Common myeloid progenitor, CD34-positive (primary cell): ENCODE data around the gene NAA50.
A peak's percentile ranks its signal among the peaks of the same experiment; 100 is the strongest.

ENCODE experiments used
- CTCF ChIA-PET: fragments of 350-600 bp; sonication (Branson Sonifier 250); formaldehyde crosslinking; loops from one replicate; lab custom pipeline; 2021; ENCODE audit warnings: antibody characterized with exemption; lab: Charles Lee
- POLR2A ChIA-PET: fragments of 350-600 bp; sonication (Branson Sonifier 250); formaldehyde crosslinking; loops from one replicate; lab custom pipeline; 2021; ENCODE audit warnings: antibody characterized with exemption; lab: Charles Lee
- DNase-seq, 3 donors: peaks; one replicate each; pipeline versions ENCODE4 v3.0.0 to v3.0.0-alpha.2; 2013
- H3K27ac ChIP-seq, 2 experiments: 1 replicate in 1 of 2; 2 replicates in 1 of 2; pipeline ENCODE4 v1.7.0; 2013; ENCODE audit warnings: inconsistent platforms in 2 of 2, low read length in 2 of 2, mild to moderate bottlenecking in 2 of 2, low read depth in 1 of 2, moderate library complexity in 1 of 2; ENCODE audit not compliant: severe bottlenecking in 2 of 2, insufficient read depth in 1 of 2, poor library complexity in 1 of 2
- H3K27me3 ChIP-seq, 5 experiments: replicated peaks in 2 of 5; 1 replicate in 3 of 5; 2 replicates in 2 of 5; pipeline versions ENCODE4 v1.6.1 to v1.7.0; 2013; ENCODE audit warnings: low read length in 4 of 5, mild to moderate bottlenecking in 2 of 5, moderate library complexity in 2 of 5, inconsistent platforms in 1 of 5; ENCODE audit not compliant: insufficient read depth in 5 of 5, control insufficient read depth in 4 of 5
- H3K36me3 ChIP-seq, 4 experiments: 1 replicate in 2 of 4; 2 replicates in 2 of 4; pipeline versions ENCODE4 v1.6.1 to v1.7.0; 2013; ENCODE audit warnings: low read length in 3 of 4, control low read depth in 1 of 4, mild to moderate bottlenecking in 1 of 4; ENCODE audit not compliant: control insufficient read depth in 4 of 4, insufficient read depth in 4 of 4
- H3K4me1 ChIP-seq, 4 experiments: 1 replicate in 3 of 4; 2 replicates in 1 of 4; pipeline versions ENCODE4 v1.6.1 to v1.7.1; 2013; ENCODE audit warnings: low read length in 3 of 4, mild to moderate bottlenecking in 3 of 4, control low read depth in 1 of 4, inconsistent platforms in 1 of 4, moderate library complexity in 1 of 4; ENCODE audit not compliant: control insufficient read depth in 4 of 4, insufficient read depth in 4 of 4; ENCODE audit errors: control extremely low read depth in 1 of 4
- H3K4me3 ChIP-seq, 7 experiments: 1 replicate in 4 of 7; 2 replicates in 3 of 7; pipeline versions ENCODE4 v1.5.1 to v1.7.0; 2013; ENCODE audit warnings: mild to moderate bottlenecking in 7 of 7, low read length in 6 of 7, moderate library complexity in 6 of 7, inconsistent platforms in 2 of 7, low read depth in 2 of 7, control low read depth in 1 of 7; ENCODE audit not compliant: insufficient read depth in 4 of 7, control insufficient read depth in 1 of 7; ENCODE audit errors: extremely low read depth in 1 of 7
- H3K9me3 ChIP-seq, 5 experiments: 1 replicate in 4 of 5; 2 replicates in 1 of 5; pipeline versions ENCODE4 v1.6.1 to v1.7.1; 2013; ENCODE audit warnings: low read length in 4 of 5, mild to moderate bottlenecking in 2 of 5, inconsistent platforms in 1 of 5, low read depth in 1 of 5, moderate library complexity in 1 of 5; ENCODE audit not compliant: control insufficient read depth in 4 of 5, insufficient read depth in 2 of 5; ENCODE audit errors: control extremely low read depth in 1 of 5
- WGBS: methylation state at CpG from one replicate; pipeline ENCODE4 v1.1.5; 2013; ENCODE audit not compliant: insufficient coverage; 5-methylcytosine and 5-hydroxymethylcytosine counted together

NAA50 gene

GRCh38 chr3:113714702-113715101, 31.3 kb downstream of the NAA50 start:
- CTCF ChIA-PET: no interaction called here
- Histone ChIP-seq H3K4me3 (no peak overlapping the region), H3K4me1 (peaks cover 0 to 7% (median 0%) of the 10 kb centered on the region in 4 experiments), H3K36me3 (peaks cover 7 to 10% (median 8%) of the 10 kb centered on the region in 4 experiments), H3K9me3 (no peaks in the 10 kb centered on the region), H3K27me3 (peaks cover 0 to 3% (median 0%) of the 10 kb centered on the region in 5 experiments), H3K27ac (no peak overlapping the region)
- no CpG with 5 or more reads among the region's 1 CpG for WGBS
- POLR2A ChIA-PET: no interaction called here
- no peak for DNase-seq

- Histone ChIP-seq H3K4me1 (peaks cover 0 to 7% (median 0%) of the 10 kb centered on the region in 4 experiments), H3K36me3 (no peaks in the 10 kb centered on the region), H3K9me3 (no peaks in the 10 kb centered on the region), H3K27ac (no peak overlapping the region), H3K4me3 (no peak overlapping the region), H3K27me3 (peaks cover 0 to 3% (median 0%) of the 10 kb centered on the region in 5 experiments)
- ChIA-PET POLR2A (no interaction called here), CTCF (interaction anchor here (0.7 to 2.2 kb wide), 3 partner anchors 9 to 95 kb away, joined by 3 to 8 read pairs (median 4); no protein-coding TSS in a partner anchor)
- DNase-seq: peak in 2 of 3 donors; percentile 49 to 66
- no CpG with 5 or more reads among the region's 3 CpGs for WGBS
Measured at GRCh38 chr3:113712129-113712528, 33.9 kb downstream of the NAA50 start.

DNA sequence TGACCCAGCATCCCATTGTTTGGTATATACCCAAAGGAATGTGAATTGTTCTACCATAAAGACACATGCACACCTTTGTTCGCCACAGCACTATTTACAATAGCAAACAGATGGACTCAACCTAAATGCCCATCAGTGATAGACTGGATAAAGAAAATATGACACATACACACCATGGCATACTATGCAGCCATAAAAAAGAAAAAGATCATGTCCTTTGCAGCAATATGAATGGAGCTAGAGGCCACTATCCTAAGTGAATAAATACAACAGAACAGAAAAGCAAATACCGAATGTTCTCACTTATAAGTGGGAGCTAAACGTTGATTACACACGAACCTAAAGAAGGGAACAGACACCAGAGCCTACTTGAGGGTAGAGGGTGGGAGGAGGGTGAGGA, 38.2 kb downstream of the NAA50 start:
- WGBS: 100% methylated on average over 1 of the region's 4 CpGs
- Histone ChIP-seq H3K9me3 (no peaks in the 10 kb centered on the region), H3K36me3 (no peaks in the 10 kb centered on the region), H3K4me3 (no peak overlapping the region), H3K4me1 (peaks cover 0 to 4% (median 0%) of the 10 kb centered on the region in 4 experiments), H3K27ac (no peak overlapping the region), H3K27me3 (peaks cover 0 to 3% (median 0%) of the 10 kb centered on the region in 5 experiments)
- ChIA-PET CTCF (no interaction called here), POLR2A (no interaction called here)
- DNase-seq: no peak

DNA sequence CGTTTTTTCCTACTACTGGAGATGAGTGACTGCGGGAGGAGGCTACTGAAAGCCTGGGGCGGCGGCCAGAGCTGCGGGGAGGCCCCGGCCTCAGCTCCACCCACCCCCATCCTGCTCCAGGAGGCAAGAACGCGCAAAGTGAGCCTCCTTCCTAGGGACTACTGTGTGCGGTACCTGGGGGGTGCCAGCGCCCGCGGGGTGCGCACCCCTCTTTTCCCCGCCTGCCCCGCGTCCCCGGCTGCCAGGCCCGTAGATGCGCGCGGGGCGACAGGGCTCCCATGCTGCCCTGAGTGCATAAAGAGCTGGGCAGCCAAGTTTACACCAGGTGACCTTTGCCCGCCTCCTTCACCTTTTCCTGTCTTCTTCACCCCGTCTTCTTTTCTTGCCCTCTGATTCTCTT, 47.1 kb downstream of the NAA50 start:
- H3K4me3 ChIP-seq: peak overlapping the region in 5 of 7 experiments; percentile 10 to 68 (median 56)
- no peak overlapping the region for H3K27ac ChIP-seq
- 41% methylated on average over 22 of the region's 24 CpGs for WGBS

DNA sequence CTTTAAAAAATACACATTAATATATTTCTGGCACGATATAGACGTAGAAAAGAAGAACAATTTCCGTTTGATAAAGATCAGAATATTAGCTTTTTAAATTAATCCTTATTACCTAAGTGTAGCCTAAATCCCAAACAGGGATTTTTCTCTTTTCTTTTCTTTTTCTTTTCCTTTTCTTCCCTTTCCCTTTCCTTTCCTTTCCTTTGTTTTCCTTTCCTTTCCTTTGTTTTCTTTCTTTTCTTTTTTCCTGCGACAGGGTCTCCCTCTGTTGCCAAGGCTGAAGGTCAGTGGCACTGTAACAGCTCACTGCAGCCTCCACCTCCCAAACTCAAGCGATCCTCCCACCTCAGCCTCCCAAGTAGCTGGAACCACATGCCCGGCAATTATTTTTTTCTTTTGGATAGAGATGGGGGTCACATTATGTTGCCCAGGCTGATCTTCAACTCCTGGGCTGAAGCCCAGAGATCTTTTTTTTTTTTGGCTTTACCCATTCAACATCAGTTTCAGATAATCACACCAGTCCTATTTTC, 47.8 kb downstream of the NAA50 start:
- H3K36me3 ChIP-seq: peaks cover 0 to 2% (median 0%) of the 10 kb centered on the region in 4 experiments
- no peaks in the 10 kb centered on the region for H3K9me3 ChIP-seq
- no peaks in the 10 kb centered on the region for H3K27me3 ChIP-seq
- CTCF ChIA-PET: interaction anchor here (1.2 to 1.5 kb wide), 4 partner anchors 18 to 58 kb away, joined by 3 to 5 read pairs (median 3); no protein-coding TSS in a partner anchor
- peak overlapping the region in 1 of 2 experiments; percentile 94 for H3K27ac ChIP-seq
- no peak for DNase-seq
- POLR2A ChIA-PET: no interaction called here
- 86% methylated on average over 1 of the region's 6 CpGs for WGBS
- peaks cover 12 to 28% (median 21%) of the 10 kb centered on the region in 4 experiments for H3K4me1 ChIP-seq
- H3K4me3 ChIP-seq: peak overlapping the region in 5 of 7 experiments; percentile 34 to 99 (median 96)

More for the DNA sequence above, 47.1 kb downstream of the NAA50 start:
- ChIA-PET POLR2A (interaction anchor here (0.6 kb wide), 1 partner anchor 38 kb away, joined by 3 read pairs; no protein-coding TSS in a partner anchor), CTCF (interaction anchor here (0.9 to 1.5 kb wide), 6 partner anchors 14 to 72 kb away, joined by 3 to 5 read pairs (median 3); no protein-coding TSS in a partner anchor)
- H3K9me3 ChIP-seq: no peaks in the 10 kb centered on the region
- peaks cover 12 to 28% (median 21%) of the 10 kb centered on the region in 4 experiments for H3K4me1 ChIP-seq
- peaks cover 0 to under 1% (median 0%) of the 10 kb centered on the region in 4 experiments for H3K36me3 ChIP-seq
- peak; percentile 13 to 32 (median 24) for DNase-seq
- H3K27me3 ChIP-seq: no peaks in the 10 kb centered on the region

- Histone ChIP-seq H3K27me3 (no peaks in the 10 kb centered on the region), H3K9me3 (no peaks in the 10 kb centered on the region), H3K4me3 (peak overlapping the region; percentile 55 to 99 (median 92)), H3K27ac (peak overlapping the region; percentile 79 to 94), H3K4me1 (peaks cover 12 to 28% (median 21%) of the 10 kb centered on the region in 4 experiments), H3K36me3 (peaks cover 0 to 2% (median 0%) of the 10 kb centered on the region in 4 experiments)
- peak; percentile 6 to 45 (median 27) for DNase-seq
- CTCF ChIA-PET: interaction anchor here (1.2 to 1.4 kb wide), 2 partner anchors 19 to 59 kb away, joined by 3 read pairs; no protein-coding TSS in a partner anchor
- POLR2A ChIA-PET: no interaction called here
- 3% methylated on average over 6 of the region's 10 CpGs for WGBS
Measured at GRCh38 chr3:113697500-113698090, 48.5 kb downstream of the NAA50 start.
